GM12891 (cell line): ENCODE measurements around the gene RPS8.
A peak's percentile ranks its signal among the peaks of the same experiment; 100 is the strongest.

Experiments used
- PAX5 ChIP-seq: IDR thresholded peaks from 2 replicates; pipeline ENCODE4 v1.6.1; 2011; ENCODE audit warnings: low read length, moderate library complexity, mild to moderate bottlenecking; ENCODE audit not compliant: insufficient read depth, severe bottlenecking
- POLR2A ChIP-seq: IDR thresholded peaks from 2 replicates; pipeline ENCODE4 v1.6.1; 2011; ENCODE audit warnings: low read depth, low read length, control low read depth
- POU2F2 ChIP-seq: IDR thresholded peaks from 2 replicates; pipeline ENCODE4 v1.6.1; 2011; ENCODE audit warnings: low read depth, mild to moderate bottlenecking, control low read depth, low read length, moderate library complexity
- TAF1 ChIP-seq: IDR thresholded peaks from 2 replicates; pipeline ENCODE4 v1.6.1; 2011; ENCODE audit warnings: low read depth, low read length, control low read depth

GRCh38 chr1:44739307-44740178 is 35.8 kb upstream of the RPS8 start, which contains the start of gene KIF2C:
- TF ChIP-seq TAF1 (peak; percentile 65), POLR2A (peak; percentile 90), POU2F2 (no peak), PAX5 (no peak)
